HG03097 (cell line): ENCODE results near the gene MFNG.

ENCODE experiments used
- ATAC-seq: cut with Tn5 transposase; IDR thresholded peaks from one replicate; pipeline ENCODE4 v1.9.1; 2021; ENCODE audit not compliant: unreplicated experiment, low FRiP score

The MFNG gene

GRCh38 chr22:37454857-37455686, 31.1 kb downstream of the MFNG start:
- ATAC-seq: no peak

GRCh38 chr22:37453696-37454095, 32.5 kb downstream of the MFNG start:
- ATAC-seq: no peak

GRCh38 chr22:37451218-37451617, 35.0 kb downstream of the MFNG start:
- ATAC-seq: no peak

- ATAC-seq: no peak
Observed at GRCh38 chr22:37449331-37450001, 36.7 kb downstream of the MFNG start.

- no peak for ATAC-seq
Observed at GRCh38 chr22:37448516-37449127, 37.6 kb downstream of the MFNG start.

- ATAC-seq: no peak
Observed at GRCh38 chr22:37445501-37445900, 40.7 kb downstream of the MFNG start.

GRCh38 chr22:37443977-37444376, 42.2 kb downstream of the MFNG start:
- ATAC-seq: no peak

GRCh38 chr22:37443086-37443485, 43.1 kb downstream of the MFNG start:
- no peak for ATAC-seq

- no peak for ATAC-seq
Observed at GRCh38 chr22:37442537-37442936, 43.6 kb downstream of the MFNG start.

- ATAC-seq: no peak
Observed at GRCh38 chr22:37442135-37442534, 44.0 kb downstream of the MFNG start.

GRCh38 chr22:37440875-37441274, 45.3 kb downstream of the MFNG start:
- no peak for ATAC-seq

- no peak for ATAC-seq
Observed at GRCh38 chr22:37439347-37439746, 46.8 kb downstream of the MFNG start.

GRCh38 chr22:37435970-37436603, 50.1 kb downstream of the MFNG start:
- ATAC-seq: no peak

GRCh38 chr22:37433786-37434185, 52.4 kb downstream of the MFNG start:
- ATAC-seq: no peak

- no peak for ATAC-seq
Observed at GRCh38 chr22:37432708-37433054, 53.5 kb downstream of the MFNG start.

- ATAC-seq: no peak
Observed at GRCh38 chr22:37431801-37432707, 54.1 kb downstream of the MFNG start.

- no peak for ATAC-seq
Observed at GRCh38 chr22:37431366-37431765, 54.8 kb downstream of the MFNG start.

GRCh38 chr22:37430941-37431340, 55.2 kb downstream of the MFNG start:
- no peak for ATAC-seq

- ATAC-seq: no peak
Observed at GRCh38 chr22:37428649-37429586, 57.3 kb downstream of the MFNG start.
